ENCODE measurements around the gene POLR1A.

DNA sequence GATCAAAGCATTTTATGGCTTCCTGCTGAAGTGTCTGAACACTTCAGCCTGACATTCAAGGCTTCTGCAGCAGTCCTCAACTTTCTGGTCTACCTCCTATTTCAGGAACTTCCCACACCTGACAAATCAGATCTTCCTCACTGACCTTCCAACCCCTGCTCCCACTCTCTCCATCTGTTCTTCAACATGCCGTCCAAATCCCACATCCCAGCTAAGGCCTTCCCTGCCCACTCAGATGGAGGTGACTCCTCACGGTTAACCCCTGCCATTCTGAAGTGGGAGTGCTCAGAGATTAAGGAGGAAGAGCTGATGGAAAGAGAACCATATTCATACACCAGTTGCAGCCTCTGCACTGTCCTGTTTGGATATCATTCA is 104.8 kb downstream of the POLR1A start:
- TF ChIP-seq POLR2A (IDR thresholded peaks at IDR 0.05; ENCODE audit: low read length) (no peak), CBX8 (IDR thresholded peaks at IDR 0.05) (no peak), MYC (IDR thresholded peaks at IDR 0.05; ENCODE audit: borderline replicate concordance, low read length) (no peak), KDM1A (IDR thresholded peaks at IDR 0.05; ENCODE audit: low read depth) (no peak), RFX5 (IDR thresholded peaks at IDR 0.05) (no peak)
- TF ChIP-seq, protein P1, sequence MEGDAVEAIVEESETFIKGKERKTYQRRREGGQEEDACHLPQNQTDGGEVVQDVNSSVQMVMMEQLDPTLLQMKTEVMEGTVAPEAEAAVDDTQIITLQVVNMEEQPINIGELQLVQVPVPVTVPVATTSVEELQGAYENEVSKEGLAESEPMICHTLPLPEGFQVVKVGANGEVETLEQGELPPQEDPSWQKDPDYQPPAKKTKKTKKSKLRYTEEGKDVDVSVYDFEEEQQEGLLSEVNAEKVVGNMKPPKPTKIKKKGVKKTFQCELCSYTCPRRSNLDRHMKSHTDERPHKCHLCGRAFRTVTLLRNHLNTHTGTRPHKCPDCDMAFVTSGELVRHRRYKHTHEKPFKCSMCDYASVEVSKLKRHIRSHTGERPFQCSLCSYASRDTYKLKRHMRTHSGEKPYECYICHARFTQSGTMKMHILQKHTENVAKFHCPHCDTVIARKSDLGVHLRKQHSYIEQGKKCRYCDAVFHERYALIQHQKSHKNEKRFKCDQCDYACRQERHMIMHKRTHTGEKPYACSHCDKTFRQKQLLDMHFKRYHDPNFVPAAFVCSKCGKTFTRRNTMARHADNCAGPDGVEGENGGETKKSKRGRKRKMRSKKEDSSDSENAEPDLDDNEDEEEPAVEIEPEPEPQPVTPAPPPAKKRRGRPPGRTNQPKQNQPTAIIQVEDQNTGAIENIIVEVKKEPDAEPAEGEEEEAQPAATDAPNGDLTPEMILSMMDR (IDR thresholded peaks at IDR 0.05) = no peak
- TF ChIP-seq, protein P2, sequence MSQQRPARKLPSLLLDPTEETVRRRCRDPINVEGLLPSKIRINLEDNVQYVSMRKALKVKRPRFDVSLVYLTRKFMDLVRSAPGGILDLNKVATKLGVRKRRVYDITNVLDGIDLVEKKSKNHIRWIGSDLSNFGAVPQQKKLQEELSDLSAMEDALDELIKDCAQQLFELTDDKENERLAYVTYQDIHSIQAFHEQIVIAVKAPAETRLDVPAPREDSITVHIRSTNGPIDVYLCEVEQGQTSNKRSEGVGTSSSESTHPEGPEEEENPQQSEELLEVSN (IDR thresholded peaks at IDR 0.05; ENCODE audit: borderline replicate concordance, low read depth) = no peak

Measured in A549 (cell line).